Measurements from ENCODE around the gene SAG.

The SAG gene

GRCh38 chr2:233320470-233320869 is 12.9 kb downstream of the SAG start:
- in situ Hi-C loops (cut with MboI; ENCODE audit: low pct_unique_long_range_greater_than_20kb, low sequenced_read_pairs, unreplicated experiment), result no loop called here
- no peak for DNase-seq (ENCODE audit: low spot score)
- TF ChIP-seq CTCF (IDR thresholded peaks at IDR 0.05; ENCODE audit: extremely low read depth, insufficient read depth, missing control alignments), result no peak

DNA sequence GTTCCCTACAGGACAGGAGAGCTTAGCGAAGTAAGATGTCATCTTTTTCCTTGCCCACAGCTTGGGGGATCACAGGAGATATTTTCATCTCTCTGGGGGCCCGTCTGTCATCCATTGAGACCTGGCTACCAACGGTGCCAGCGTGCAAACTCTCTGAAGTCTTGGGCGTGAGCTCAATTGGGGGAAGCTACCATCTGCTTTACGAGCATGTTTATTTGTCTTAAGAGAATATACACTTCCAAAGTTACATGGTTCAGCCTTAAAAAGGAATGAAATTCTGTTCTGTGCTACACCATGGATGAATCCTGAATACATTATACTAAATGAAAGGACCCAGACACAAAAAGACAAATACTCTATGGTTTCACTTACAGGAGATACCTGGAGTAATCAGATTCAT is 13.6 kb downstream of the SAG start:
- in situ Hi-C loops (cut with MboI; ENCODE audit: low pct_unique_long_range_greater_than_20kb, low sequenced_read_pairs, unreplicated experiment), result no loop called here
- no peak for DNase-seq (ENCODE audit: low spot score)
- TF ChIP-seq CTCF (IDR thresholded peaks at IDR 0.05; ENCODE audit: extremely low read depth, insufficient read depth, missing control alignments), result no peak

GRCh38 chr2:233323851-233324250 is 16.2 kb downstream of the SAG start:
- TF ChIP-seq CTCF (IDR thresholded peaks at IDR 0.05; ENCODE audit: extremely low read depth, insufficient read depth, missing control alignments), result no peak
- DNase-seq (ENCODE audit: low spot score), result no peak
- in situ Hi-C loops (cut with MboI; ENCODE audit: low pct_unique_long_range_greater_than_20kb, low sequenced_read_pairs, unreplicated experiment), result no loop called here

DNA sequence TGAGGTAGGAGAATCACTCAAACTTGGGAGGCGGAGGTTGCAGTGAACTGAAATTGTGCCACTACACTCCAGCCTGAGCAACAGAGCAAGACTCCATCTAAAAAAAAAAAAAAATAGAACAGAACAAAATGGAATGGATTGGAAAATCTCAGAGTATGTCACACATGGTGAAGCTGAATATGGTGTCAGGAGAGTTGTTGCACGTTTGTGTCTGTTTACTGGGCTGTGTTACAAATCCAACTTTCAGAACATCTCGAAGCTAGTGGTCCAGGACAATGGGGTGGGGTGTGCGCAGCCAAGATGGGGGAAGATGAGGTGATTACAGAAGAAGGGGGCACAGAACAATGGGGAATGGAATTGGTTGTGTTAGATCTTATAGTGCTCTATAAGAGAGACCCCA is 17.6 kb downstream of the SAG start:
- in situ Hi-C loops (cut with MboI; ENCODE audit: low pct_unique_long_range_greater_than_20kb, low sequenced_read_pairs, unreplicated experiment), result no loop called here
- no peak for TF ChIP-seq CTCF (IDR thresholded peaks at IDR 0.05; ENCODE audit: extremely low read depth, insufficient read depth, missing control alignments)
- no peak for DNase-seq (ENCODE audit: low spot score)

DNA sequence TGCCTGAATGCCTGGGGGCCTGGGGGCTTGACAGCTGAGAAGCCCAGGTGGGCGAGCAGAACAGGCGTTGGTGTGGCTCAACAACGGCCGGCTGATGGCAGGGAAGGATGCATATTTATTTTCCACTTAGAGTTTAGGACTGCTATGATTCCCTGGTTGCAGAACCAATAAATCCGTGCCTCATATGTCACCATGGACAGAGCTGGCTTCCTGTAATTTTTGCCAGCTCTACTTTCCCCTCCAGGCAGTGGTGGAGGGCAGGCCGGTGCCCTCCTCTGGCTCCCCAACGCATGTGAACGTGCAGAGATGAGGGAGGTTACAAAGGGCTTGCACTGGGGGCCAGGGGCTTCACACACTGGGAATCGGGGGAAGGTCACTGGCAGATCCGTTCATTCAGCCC is 18.2 kb downstream of the SAG start:
- in situ Hi-C loops (cut with MboI; ENCODE audit: low pct_unique_long_range_greater_than_20kb, low sequenced_read_pairs, unreplicated experiment), result no loop called here
- TF ChIP-seq CTCF (IDR thresholded peaks at IDR 0.05; ENCODE audit: extremely low read depth, insufficient read depth, missing control alignments), result no peak
- no peak for DNase-seq (ENCODE audit: low spot score)

DNA sequence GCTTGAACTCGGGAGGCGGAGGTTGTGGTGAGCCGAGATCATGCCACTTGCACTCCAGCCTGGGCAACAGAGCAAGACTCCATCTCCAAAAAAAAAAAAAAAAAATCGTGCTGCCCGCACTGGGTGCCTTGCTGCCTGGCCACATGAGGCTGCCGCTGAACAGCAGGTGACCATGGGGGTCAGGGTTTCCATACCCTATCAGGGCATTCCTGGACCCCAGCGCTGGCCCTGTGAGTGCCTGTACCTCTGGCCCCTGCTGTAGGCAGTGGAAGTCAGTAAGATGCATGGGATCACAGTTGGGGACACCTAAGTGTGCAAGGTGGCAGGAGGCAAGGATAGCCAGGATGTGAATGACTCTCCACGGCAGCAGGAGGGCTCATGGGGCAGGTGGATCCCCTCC is 18.9 kb downstream of the SAG start:
- DNase-seq (ENCODE audit: low spot score), result no peak
- in situ Hi-C loops (cut with MboI; ENCODE audit: low pct_unique_long_range_greater_than_20kb, low sequenced_read_pairs, unreplicated experiment), result no loop called here
- TF ChIP-seq CTCF (IDR thresholded peaks at IDR 0.05; ENCODE audit: extremely low read depth, insufficient read depth, missing control alignments), result no peak

DNA sequence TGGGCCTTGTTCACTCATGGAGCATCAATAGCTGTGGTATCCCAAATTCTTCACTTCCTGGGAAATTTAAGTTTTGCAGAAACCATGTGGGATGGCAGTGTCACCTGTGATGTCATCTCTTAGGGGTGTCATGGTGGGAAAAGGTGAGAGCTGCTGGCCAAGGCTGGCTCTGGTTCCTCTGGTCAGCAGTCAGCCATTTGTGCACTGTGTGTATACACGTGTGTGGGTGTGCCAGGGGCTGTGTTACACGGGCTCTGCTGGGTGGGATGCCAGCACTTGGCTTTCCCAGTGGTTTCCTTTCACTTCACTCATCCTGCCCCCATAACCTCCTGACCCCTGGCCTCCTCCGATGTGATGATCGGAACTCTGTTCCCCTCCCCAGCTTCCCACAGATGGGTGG is 21.3 kb downstream of the SAG start:
- TF ChIP-seq CTCF (IDR thresholded peaks at IDR 0.05; ENCODE audit: extremely low read depth, insufficient read depth, missing control alignments), result no peak
- in situ Hi-C loops (cut with MboI; ENCODE audit: low pct_unique_long_range_greater_than_20kb, low sequenced_read_pairs, unreplicated experiment), result no loop called here
- no peak for DNase-seq (ENCODE audit: low spot score)
